ENCODE results near the gene GFM2.
"Not testable (repeated sequence)": the region's sequence is repeated elsewhere in the genome, so short reads cannot be mapped to it uniquely, and the experiment has no call there.

The GFM2 gene, protein sequence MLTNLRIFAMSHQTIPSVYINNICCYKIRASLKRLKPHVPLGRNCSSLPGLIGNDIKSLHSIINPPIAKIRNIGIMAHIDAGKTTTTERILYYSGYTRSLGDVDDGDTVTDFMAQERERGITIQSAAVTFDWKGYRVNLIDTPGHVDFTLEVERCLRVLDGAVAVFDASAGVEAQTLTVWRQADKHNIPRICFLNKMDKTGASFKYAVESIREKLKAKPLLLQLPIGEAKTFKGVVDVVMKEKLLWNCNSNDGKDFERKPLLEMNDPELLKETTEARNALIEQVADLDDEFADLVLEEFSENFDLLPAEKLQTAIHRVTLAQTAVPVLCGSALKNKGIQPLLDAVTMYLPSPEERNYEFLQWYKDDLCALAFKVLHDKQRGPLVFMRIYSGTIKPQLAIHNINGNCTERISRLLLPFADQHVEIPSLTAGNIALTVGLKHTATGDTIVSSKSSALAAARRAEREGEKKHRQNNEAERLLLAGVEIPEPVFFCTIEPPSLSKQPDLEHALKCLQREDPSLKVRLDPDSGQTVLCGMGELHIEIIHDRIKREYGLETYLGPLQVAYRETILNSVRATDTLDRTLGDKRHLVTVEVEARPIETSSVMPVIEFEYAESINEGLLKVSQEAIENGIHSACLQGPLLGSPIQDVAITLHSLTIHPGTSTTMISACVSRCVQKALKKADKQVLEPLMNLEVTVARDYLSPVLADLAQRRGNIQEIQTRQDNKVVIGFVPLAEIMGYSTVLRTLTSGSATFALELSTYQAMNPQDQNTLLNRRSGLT

DNA sequence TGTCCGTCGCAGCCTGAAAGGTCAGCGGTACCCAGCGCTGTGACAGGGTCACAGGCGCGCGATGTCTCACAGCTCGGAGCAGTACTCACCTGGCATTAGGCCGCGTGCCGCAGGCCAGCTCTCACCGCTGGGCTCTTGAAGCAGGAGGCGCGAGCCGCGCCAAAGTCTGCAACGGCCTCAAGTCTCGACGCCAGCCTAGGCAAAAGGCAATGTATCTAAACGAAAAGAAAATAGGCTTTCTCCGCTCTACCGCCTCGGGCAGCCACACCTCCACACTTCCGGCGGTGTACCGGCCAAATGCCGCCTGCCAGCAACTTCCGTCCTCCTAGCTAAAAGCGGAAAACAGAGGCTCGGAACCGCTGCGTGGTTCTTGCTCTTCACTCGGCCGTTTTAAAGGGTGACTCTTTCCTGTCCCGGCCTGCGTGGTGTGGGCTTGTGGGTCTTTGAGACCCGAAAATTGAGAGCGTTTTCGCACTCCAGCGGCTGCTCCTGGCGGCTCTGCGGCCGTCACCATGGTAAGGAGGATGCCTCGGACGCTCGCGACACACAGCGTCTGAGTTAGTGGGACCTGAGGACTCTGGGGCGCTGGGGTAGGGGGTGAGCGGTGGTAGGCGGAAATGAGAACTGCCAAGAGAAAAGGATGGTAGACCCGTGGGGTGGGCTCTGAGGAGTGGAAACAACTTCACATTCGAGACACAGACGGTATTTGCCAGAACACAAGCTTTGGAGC is at the start of gene GFM2, which contains the start of gene NSA2:
Gene GFM2, minus strand, starts transcription at position 269 of the 730 bp plus-strand sequence. CDS start 3,375 bp downstream, outside the sequence.
Gene NSA2, plus strand, starts transcription at position 401 of the 730 bp plus-strand sequence. Its CDS starts 112 bp downstream, at position 513.
- peak; percentile 92 for DNase-seq

DNA sequence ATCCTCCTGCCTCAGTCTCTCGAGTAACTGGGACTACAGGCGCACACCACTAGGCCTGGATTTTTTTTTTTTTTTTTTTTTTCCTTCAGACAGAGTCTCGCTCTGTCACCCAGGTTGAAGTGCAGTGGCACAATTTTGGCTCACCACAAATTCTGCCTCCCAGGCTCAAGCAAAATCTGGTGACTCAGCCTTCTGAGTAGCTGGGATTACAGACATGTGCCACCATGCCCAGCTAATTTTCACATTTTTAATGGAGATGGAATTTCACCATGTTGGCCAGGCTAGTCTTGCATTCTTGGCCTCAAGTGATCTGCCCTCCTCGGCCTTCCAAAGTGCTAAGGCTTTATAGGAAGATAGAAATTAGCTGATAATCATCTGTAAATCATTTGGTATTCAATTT is 44.0 kb upstream of the GFM2 start:
- no peak for DNase-seq

DNA sequence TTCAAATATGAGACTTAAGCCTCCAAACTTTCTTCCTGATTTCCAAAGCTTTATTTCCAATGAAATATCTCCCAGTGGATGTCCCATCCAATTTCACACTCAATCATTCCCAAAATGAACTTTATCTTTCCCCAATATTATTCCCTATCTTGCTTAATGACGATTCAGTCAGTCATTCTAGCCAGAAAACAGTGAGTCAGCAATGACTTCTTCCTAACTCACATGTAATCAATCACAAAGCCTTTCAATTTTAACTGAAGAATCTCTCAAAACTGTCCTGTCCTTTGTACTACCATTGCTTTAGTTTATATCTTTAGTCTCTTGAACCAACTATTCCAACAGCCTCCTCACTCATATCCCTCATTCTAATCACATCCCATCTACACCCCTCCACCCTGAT is 35.0 kb upstream of the GFM2 start:
- no peak for DNase-seq

DNA sequence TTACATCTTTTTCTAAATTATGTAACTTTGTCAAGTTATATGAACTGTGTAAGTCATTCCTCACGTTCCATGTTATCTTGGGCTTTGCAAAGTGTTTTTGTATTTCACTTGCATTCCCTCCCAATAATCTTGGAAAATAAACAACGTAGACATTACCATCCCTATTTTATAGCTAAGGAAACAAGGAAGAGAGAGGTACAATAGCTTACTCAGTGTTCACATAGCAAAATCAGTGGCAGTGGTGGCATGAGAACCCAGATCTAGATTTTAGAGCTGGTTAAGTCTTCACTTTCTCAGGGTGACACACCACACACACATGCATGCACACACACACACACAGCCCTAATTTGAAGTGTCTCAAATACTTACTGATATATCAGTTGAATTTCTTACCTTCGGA is 34.3 kb upstream of the GFM2 start:
- DNase-seq = no peak

DNA sequence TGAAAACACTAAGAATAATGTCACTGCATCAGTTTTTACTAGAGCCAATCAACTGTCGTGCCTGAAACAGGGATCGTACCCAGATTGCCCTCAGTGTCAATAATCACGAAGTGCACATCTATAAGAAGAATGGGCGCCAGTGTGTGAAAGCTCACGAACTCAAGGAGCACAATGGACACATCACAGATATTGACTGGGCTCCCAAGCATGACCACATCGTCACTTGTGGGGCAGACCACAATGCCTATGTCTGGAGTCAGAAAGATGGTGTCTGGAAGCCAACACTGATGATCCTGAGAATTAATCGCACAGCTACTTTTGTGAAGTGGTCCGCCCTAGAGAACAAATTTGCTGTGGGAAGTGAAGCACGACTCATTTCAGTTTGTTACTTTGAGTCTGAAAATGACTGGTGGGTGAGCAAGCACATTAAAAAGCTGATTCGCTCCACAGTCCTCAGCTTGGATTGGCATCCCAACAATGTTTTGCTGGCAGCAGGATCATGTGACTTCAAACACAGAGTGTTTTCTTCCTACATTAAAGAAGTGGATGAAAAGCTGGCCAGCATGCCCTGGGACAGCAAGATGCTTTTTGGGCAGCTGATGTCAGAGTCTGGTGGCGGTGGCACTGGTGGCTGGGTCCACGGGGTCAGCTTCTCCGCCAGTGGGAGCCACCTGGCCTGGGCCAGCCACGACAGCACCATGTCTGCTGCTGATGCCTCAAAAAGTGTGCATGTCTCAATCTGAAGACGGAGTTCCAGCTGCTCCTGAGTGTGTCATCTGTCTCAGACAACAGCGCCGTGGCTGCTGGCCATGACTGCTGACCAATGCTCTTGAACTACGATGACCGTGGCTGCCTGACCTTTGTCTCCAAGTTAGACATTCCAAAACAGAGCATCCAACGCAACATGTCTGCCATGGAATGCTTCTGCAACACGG is 32.3 kb upstream of the GFM2 start:
- no peak for DNase-seq

DNA sequence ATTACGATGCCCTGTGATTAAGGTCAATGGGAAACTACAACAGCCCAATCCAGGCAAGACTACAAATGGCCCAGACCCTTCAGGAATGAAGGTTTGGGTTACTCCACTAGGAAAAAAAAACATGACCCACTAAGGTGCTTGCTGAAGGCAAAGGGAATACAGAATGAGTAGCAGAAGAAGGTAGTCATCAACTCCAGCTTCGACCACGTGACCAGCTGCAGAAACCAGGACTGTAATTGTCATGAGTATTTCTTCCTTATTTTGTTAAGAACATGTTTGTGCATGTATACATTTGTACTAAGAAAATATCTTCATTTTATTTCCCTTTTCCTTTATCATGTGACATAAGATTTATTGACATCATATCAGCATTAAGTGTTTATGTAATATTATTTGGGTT is 24.8 kb upstream of the GFM2 start:
- not testable (repeated sequence) for DNase-seq

DNA sequence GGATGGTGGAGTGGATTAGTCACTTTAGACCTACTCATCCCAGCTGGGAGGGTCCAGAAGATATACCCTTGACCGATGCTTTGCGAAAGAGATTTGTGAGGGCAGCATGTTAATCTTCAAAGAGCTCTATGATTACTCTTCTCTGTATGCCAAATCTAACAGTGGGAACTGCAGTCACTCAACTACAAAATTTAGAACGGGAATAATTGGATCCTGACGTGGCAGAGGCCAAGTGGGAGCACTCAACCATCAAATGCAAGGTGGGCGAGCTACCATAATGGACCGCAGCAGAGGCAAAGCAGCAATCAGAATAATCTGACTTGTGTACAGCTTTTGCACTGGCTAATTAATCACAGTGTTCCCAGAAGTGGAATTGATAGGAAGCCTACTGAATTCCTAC is 20.5 kb upstream of the GFM2 start:
- DNase-seq = no peak

DNA sequence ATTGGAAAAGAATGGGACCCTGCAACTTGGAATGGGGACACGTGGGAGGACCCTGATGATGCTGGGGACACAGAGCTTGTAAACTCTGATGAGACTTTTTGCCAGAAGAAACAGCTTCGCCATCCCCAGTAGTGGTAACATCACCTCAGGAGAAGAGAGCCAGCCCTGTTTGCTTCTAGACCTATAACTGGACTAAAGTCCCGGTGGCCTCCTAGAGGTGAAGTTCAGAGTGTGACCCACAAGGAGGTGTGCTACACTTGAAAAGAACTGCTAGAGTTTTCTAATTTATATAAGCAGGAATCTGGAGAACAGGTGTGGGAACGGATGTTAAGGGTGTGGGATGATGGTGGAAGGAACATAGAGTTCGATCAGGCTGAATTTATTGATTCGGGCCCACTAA is 19.9 kb upstream of the GFM2 start:
- no peak for DNase-seq

DNA sequence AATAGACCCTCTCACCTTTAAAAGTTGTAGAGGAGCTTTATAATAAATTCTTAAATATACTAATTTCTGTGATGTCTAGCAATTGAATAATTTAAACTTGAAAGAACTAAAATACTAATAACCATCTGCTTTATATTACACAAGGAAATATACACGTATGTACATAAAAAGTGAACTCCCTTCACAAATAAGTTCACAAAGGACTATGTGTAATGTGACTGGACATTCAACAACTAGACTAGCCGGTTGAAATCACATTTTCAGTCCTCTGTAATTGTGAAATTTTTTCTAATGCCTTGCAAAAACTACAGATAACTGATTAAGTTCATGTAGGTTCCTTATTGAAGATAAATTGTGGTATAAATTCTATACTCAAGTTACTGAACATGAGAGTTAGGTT is 11.7 kb upstream of the GFM2 start:
- no peak for DNase-seq

DNA sequence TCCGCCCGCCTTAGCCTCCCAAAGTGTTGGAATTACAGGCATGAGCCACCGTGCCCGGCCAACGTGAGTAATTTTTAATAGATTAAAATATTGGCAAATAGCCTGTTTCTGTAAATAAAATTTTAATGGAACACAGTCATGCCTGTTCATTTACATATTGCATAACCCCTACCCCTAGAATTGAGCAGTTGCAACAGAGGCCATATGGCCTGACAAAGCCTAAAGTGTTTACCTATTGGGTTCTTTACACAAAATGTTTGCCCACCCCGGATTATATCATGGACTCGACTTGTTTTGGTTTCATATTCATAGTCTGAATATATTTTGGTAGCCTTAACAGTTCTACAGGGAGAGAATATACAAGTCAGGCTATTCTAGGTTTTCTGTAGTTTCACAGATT is 5.4 kb upstream of the GFM2 start:
- no peak for DNase-seq

DNA sequence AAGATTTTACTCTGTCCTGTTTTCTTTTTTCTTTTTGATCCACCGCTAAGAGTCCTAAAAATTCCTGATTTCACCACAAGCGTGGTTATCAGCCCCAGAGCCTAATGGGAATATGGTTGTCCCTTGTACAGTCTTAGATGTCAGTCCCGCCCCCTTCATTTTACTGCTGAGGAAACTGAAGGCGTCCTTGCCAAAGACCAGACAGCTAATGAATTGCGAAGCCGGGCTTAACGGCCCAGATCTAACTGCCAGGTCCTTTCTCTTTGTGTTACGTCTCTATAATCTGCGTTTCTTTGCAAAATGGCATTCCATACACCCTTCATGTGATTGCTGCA is 629 bp upstream of the GFM2 start:
- DNase-seq = no peak

DNA sequence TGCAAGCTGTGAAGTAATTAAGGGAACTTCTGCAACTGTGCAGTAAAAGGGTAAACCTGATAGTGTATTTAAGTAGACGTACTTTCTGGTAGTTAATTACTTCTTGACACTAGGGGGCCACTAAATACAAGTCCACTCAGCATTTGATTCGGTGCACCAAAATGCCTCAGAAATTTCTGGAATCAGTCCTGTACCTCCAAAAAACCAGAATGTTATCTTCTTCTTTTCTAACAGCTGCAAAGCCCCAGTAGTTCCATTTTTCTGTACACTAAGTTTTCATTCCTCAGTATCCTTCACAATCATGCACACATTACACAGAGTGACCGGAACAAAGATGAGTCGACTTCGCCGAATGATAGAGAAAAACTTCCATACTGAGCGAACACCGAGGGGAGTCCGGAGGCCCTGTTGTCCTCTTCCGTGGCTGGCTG is 484 bp downstream of the GFM2 start:
- no peak for DNase-seq

DNA sequence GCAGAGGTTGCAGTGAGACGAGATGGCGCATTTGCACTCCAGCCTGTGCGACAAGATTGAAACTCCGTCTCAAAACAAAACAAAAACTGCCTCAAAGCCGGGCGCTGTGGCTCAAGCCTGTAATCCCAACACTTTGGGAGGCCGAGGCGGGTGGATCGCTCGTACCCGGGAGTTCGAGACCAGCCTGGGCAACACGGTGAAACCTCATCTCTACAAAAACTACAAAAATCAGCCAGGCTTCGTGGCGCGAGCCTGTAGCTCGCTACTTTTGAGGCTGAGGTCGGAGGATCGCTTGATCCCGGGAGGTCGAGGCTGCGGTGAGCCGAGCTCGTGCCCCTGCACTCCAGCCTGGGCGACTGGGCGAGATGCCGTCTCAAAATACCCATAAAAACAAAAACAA is 988 bp downstream of the GFM2 start:
- no peak for DNase-seq

DNA sequence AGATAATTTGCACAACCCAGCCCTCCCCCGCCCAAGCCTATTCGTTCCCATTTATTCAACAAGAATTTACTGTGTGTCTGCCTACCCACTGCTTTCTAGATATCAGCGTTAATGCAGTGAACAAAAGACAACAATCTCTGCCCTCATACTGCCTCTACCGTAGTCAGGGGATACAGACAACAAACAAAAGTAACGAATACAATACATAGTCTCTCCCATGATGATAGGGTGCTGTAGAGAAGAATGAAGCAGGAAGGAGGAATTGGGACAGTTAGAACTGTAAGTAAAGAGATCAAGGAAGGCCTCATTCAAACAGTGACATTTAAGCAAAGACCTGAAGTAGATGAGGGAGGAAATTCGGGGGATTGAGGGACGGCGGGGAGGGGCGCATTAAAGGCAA is 1.7 kb downstream of the GFM2 start:
- no peak for DNase-seq

DNA sequence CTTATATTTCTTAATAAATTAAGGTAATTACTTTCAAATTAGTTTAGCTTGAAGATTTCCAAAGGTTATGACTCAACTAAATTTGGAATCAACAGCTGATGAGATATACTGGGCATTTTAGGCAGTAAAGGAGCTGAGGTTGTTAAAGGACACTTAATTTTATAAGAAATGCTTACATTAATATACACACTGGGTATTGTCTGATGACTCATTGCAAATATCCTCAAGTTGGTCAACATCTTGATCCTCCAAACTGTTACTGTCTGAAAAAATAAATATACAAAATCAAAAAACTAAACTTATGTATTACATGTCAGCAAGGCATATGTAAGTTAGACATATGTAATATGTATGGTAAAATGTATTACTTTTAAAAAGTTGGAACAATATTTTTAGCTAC is 3.4 kb downstream of the GFM2 start:
- no peak for DNase-seq

DNA sequence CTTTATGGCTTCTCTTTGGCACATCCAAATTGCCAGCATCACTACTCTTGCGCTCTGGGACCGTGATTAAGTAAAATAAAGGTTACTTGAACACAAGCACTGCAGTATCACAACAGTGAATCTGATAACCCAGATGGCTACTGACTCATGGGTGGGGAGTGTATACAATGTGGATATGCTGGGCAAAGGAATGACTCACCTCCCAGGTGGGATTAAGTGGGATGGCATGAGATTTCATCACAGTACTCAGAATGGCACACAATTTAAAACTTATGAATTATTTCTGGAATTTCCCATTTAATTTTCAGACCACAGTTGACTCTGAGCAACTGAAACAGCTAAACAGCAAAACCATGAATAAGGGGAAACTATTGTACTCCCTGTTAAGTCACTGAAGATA is 4.3 kb downstream of the GFM2 start:
- no peak for DNase-seq

DNA sequence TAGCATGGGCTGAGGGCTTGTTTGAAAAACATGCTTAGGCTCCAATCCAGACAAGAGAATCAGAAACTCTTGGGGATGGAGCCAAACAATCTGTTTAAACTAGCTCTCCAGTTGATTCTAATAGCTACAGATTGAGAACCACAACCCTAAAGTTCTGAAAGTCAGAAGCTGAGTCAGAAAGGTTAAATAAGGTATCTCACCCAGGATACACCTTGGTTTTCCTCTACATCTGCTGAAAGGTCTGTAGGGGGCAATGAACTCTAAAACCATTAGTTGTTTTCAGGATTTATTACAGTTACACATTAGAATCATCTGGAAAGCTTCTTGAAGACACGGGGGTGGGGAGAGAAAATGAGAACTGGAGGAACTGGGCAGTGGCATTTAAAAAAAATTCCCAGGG is 5.7 kb downstream of the GFM2 start:
- no peak for DNase-seq

DNA sequence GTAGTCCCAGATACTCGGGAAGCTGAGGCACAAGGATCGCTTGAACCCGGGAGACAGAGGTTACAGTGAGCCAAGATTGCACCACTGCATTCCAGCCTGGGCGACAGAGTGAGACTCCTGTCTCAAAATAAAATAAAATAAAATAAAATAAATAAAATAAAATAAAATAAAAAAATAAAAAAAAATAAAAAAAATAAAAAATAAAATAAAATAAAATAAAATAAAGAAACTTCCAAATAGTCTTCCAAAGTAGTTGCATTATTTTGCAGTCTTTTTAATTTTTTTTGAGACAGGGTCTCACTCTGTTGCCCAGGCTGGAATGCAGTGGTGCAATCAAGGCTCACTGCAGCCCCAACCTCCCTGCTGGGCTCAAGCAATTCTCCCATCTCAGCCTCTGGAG is 18.2 kb downstream of the GFM2 start:
- DNase-seq = not testable (repeated sequence)

DNA sequence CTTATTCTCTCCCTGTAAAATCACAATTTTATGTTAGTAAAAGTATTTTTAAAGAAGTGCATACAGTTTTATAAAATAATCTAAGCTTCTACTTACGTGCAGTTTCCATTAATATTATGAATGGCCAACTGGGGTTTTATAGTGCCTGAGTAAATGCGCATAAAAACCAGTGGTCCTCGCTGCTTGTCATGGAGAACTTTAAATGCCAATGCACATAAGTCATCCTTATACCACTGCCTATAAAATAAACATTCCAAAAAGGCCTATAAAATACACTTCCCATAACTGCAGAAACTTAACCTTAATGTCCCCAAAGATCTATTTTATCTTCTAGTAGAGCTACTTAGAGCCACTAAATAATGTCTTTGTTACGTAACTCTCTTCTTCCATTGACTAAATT is 28.5 kb downstream of the GFM2 start:
- no peak for DNase-seq

DNA sequence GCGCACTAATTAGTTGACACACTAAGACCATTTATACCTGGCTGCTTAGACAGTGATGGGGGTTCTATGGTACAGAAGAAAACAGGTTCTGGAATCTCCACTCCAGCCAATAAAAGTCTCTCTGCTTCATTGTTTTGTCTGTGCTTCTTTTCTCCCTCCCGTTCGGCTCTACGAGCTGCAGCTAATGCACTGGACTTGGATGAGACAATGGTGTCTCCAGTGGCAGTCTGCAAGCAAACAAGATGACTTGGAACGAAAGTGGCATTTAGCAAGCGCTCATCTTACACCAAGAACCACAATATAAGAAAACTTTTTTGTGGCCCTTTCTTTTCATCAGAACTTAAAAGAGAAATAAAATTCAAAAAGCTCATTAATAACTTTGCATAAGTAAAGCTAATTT is 30.2 kb downstream of the GFM2 start:
- no peak for DNase-seq

DNA sequence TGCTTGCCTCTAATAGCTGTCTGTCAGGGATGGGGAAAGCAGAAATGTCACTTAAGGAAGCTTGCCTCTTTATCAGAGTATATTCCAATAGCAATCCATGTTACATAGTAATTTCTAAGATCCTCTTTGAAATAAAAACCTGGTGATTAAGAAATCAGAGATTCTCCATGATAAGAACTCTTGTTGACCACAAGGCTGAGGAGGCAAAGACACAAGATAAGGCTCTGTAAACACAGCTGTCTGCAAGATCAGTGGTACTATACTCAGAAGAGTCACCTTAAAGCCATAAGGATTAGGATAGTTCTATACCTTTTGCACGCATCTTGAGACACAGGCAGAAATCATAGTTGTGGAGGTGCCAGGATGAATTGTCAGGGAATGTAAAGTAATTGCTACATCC is 41.6 kb downstream of the GFM2 start:
- no peak for DNase-seq

DNA sequence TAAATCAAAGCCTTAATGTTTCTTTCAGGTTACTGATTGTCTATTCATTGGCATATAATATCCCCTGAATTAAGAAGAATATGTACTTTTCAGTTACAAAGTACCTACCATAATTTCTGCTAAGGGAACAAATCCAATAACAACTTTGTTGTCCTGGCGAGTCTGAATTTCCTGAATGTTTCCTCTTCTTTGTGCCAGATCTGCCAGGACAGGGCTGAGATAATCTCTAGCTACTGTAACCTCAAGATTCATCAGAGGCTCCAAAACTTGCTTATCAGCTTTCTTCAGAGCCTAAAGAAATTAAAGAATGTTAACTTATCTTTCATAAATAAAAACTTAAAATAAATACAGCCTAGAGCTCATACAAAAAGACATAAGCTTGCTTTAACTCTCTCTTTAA is 44.6 kb downstream of the GFM2 start:
- no peak for DNase-seq

DNA sequence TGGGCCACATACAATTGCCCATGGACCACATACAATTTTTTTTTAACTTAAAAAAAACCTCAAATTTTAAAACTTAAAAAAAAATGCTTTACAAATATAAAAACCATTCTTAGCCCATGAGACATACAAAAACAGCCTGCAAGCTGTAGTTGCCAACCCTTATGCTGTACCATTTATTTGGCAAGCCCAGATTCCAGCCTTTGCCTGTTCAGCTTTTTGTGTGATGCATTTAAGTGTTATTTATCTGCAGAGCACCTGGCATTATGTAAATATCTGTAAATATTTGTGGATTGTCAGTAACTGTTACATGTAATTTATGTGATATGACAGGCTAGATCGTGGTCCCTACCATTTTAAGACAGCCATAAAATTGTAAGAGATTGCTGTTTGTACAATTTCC is 49.3 kb downstream of the GFM2 start:
- DNase-seq = no peak

All from activated effector memory CD4-positive, alpha-beta T cell treated with Interleukin-2 at 50 U/mL for 16 hours (primary cell).